Measurements from ENCODE around the gene LST1. TPM values are rescaled to one million over a fixed set of nuclear protein-coding genes. Genes with fewer than 3 reads are reported as not detected.

Gene LST1
- total RNA-seq, 4 donors from 2014 or later, result 1.9 to 9.3 (median 6.8) TPM

- intact Hi-C loops (cut with DNase I), result no loop called here
Measured at GRCh38 chr6:31626952-31627351, 40.9 kb downstream of the LST1 start.

GRCh38 chr6:31627690-31628287, 41.7 kb downstream of the LST1 start:
- no peak for TF ChIP-seq POLR2A (IDR thresholded peaks at IDR 0.05; ENCODE audit: low read depth)
- no peak for TF ChIP-seq POLR2AphosphoS5 (IDR thresholded peaks at IDR 0.05)
- TF ChIP-seq EP300 (IDR thresholded peaks at IDR 0.05), result no peak
- WGBS, result 86% methylated on average over 17 of the region's 19 CpGs
- DNase-seq (ENCODE audit: extremely low spot score), result no peak
- H3K9me3 ChIP-seq, result no peaks in the 10 kb centered on the region
- peaks cover 83 to 100% (median 98%) of the 10 kb centered on the region in 4 donors for H3K36me3 ChIP-seq
- no peak overlapping the region for H3K4me3 ChIP-seq
- intact Hi-C loops (cut with DNase I), result no loop called here
- peaks cover 0 to 13% (median 4%) of the 10 kb centered on the region in 4 donors for H3K4me1 ChIP-seq
- no peak overlapping the region for H3K27ac ChIP-seq (replicated peaks in 1 of 4)
- no peaks in the 10 kb centered on the region for H3K27me3 ChIP-seq

More at GRCh38 chr6:31626952-31627351, 40.9 kb downstream of the LST1 start:
- no peak overlapping the region for H3K4me3 ChIP-seq
- TF ChIP-seq CTCF (IDR thresholded peaks at IDR 0.05) (no peak), POLR2A (IDR thresholded peaks at IDR 0.05; ENCODE audit: low read depth) (no peak)
- H3K36me3 ChIP-seq, result peaks cover 81 to 95% (median 91%) of the 10 kb centered on the region in 4 donors
- no peak for DNase-seq (ENCODE audit: extremely low spot score)
- peaks cover 6 to 19% (median 11%) of the 10 kb centered on the region in 4 donors for H3K4me1 ChIP-seq
- no peak overlapping the region for H3K27ac ChIP-seq (replicated peaks in 1 of 4)
- WGBS, result 86% methylated on average over 10 of the region's 10 CpGs
- H3K9me3 ChIP-seq, result no peaks in the 10 kb centered on the region
- H3K27me3 ChIP-seq, result no peaks in the 10 kb centered on the region

- WGBS, result 84% methylated on average over 7 of the region's 7 CpGs
- H3K4me3 ChIP-seq, result no peak overlapping the region
- H3K36me3 ChIP-seq, result peaks cover 78 to 100% (median 100%) of the 10 kb centered on the region in 4 donors
- intact Hi-C loops (cut with DNase I), result no loop called here
- H3K9me3 ChIP-seq, result no peaks in the 10 kb centered on the region
- no peak overlapping the region for H3K27ac ChIP-seq (replicated peaks in 1 of 4)
- peaks cover 0 to 5% (median 2%) of the 10 kb centered on the region in 4 donors for H3K4me1 ChIP-seq
- TF ChIP-seq EP300 (IDR thresholded peaks at IDR 0.05) (no peak), CTCF (IDR thresholded peaks at IDR 0.05) (no peak), POLR2A (IDR thresholded peaks at IDR 0.05; ENCODE audit: low read depth) (no peak)
- no peaks in the 10 kb centered on the region for H3K27me3 ChIP-seq
- no peak for DNase-seq (ENCODE audit: extremely low spot score)
Measured at GRCh38 chr6:31629014-31629413, 42.9 kb downstream of the LST1 start.

- peaks cover 73 to 100% (median 100%) of the 10 kb centered on the region in 4 donors for H3K36me3 ChIP-seq
- intact Hi-C loops (cut with DNase I), result no loop called here
Measured at GRCh38 chr6:31630177-31630934, 44.3 kb downstream of the LST1 start.

More at GRCh38 chr6:31630177-31630934, 44.3 kb downstream of the LST1 start:
- no peak overlapping the region for H3K27ac ChIP-seq (replicated peaks in 1 of 4)
- no peak for TF ChIP-seq POLR2A (IDR thresholded peaks at IDR 0.05; ENCODE audit: low read depth)
- no peak for TF ChIP-seq EP300 (IDR thresholded peaks at IDR 0.05)
- TF ChIP-seq POLR2AphosphoS5 (IDR thresholded peaks at IDR 0.05), result no peak
- TF ChIP-seq CTCF (IDR thresholded peaks at IDR 0.05), result no peak
- H3K9me3 ChIP-seq, result no peaks in the 10 kb centered on the region
- no peak for DNase-seq (ENCODE audit: extremely low spot score)
- peaks cover 0 to 5% (median 2%) of the 10 kb centered on the region in 4 donors for H3K4me1 ChIP-seq
- no peaks in the 10 kb centered on the region for H3K27me3 ChIP-seq
- H3K4me3 ChIP-seq, result no peak overlapping the region
- 90% methylated on average over 25 of the region's 25 CpGs for WGBS

All from esophagus muscularis mucosa (tissue), 4 donors.